CD14-positive monocyte (primary cell): ENCODE results near the gene NDRG4. TPM values are rescaled to one million over a fixed set of nuclear protein-coding genes. Genes with fewer than 3 reads are reported as not detected.

Experiments
- DNase-seq, 3 donors: peaks; one replicate each; pipeline ENCODE4 v3.0.0-alpha.2; 2011 to 2022
- H2AFZ ChIP-seq: 2 replicates; pipeline ENCODE4 v1.6.0; 2012; ENCODE audit warnings: mild to moderate bottlenecking, low read depth, low read length, inconsistent platforms; ENCODE audit not compliant: insufficient read depth, poor library complexity, severe bottlenecking
- H3K27ac ChIP-seq, 2 donors: 1 replicate in 1 of 2; 2 replicates in 1 of 2; pipeline ENCODE4 v1.5.1; 2012 to 2013; ENCODE audit warnings: low read length in 2 of 2, control low read depth in 1 of 2, inconsistent platforms in 1 of 2, low read depth in 1 of 2, mild to moderate bottlenecking in 1 of 2
- H3K27me3 ChIP-seq, 2 donors: one replicate each; pipeline versions ENCODE4 v1.6.0 to v1.6.1; 2011 to 2013; ENCODE audit warnings: low read length in 2 of 2; ENCODE audit not compliant: control insufficient read depth in 2 of 2, insufficient read depth in 2 of 2
- H3K36me3 ChIP-seq, 2 donors: replicated peaks in 1 of 2; 1 replicate in 1 of 2; 2 replicates in 1 of 2; pipeline versions ENCODE4 v1.5.1 to v1.6.1; 2012 to 2013; ENCODE audit warnings: low read length in 2 of 2, control low read depth in 1 of 2, inconsistent platforms in 1 of 2, mild to moderate bottlenecking in 1 of 2; ENCODE audit not compliant: insufficient read depth in 2 of 2, control insufficient read depth in 1 of 2
- H3K4me1 ChIP-seq, 2 donors: 1 replicate in 1 of 2; 2 replicates in 1 of 2; pipeline versions ENCODE4 v1.5.1 to v1.6.1; 2012 to 2013; ENCODE audit warnings: low read length in 2 of 2, control low read depth in 1 of 2, inconsistent platforms in 1 of 2, mild to moderate bottlenecking in 1 of 2, moderate library complexity in 1 of 2; ENCODE audit not compliant: insufficient read depth in 2 of 2, control insufficient read depth in 1 of 2
- H3K4me2 ChIP-seq: replicated peaks from 2 replicates; pipeline ENCODE3; 2012; ENCODE audit warnings: low read length, moderate library complexity, mild to moderate bottlenecking; ENCODE audit not compliant: poor library complexity, severe bottlenecking; ENCODE audit errors: extremely low read depth
- H3K4me3 ChIP-seq, 3 experiments: fragments of 200-600 bp in 1 of 3; sonication (generic) in 1 of 3; replicated peaks in 1 of 3; 1 replicate in 2 of 3; 2 replicates in 1 of 3; pipeline ENCODE4 v1.5.1; 2011 to 2013; ENCODE audit warnings: low read length in 3 of 3, mild to moderate bottlenecking in 3 of 3, control low read depth in 2 of 3, low read depth in 2 of 3, inconsistent platforms in 1 of 3, moderate library complexity in 1 of 3
- H3K79me2 ChIP-seq: 2 replicates; pipeline ENCODE4 v1.6.0; 2012; ENCODE audit warnings: mild to moderate bottlenecking, control low read depth, inconsistent platforms, low read length, moderate library complexity; ENCODE audit not compliant: insufficient read depth
- H3K9ac ChIP-seq: 2 replicates; pipeline ENCODE4 v1.6.0; 2017; ENCODE audit warnings: low read length, mild to moderate bottlenecking; ENCODE audit not compliant: insufficient read depth, poor library complexity, severe bottlenecking
- H3K9me3 ChIP-seq, 2 donors: replicated peaks in 1 of 2; 1 replicate in 1 of 2; 2 replicates in 1 of 2; pipeline versions ENCODE4 v1.5.1 to v1.6.1; 2012 to 2013; ENCODE audit warnings: low read length in 2 of 2, control low read depth in 1 of 2; ENCODE audit not compliant: control insufficient read depth in 1 of 2, insufficient read depth in 1 of 2
- H4K20me1 ChIP-seq: 2 replicates; pipeline ENCODE4 v1.6.0; 2012; ENCODE audit warnings: mild to moderate bottlenecking, low read length, control low read depth, moderate library complexity; ENCODE audit not compliant: insufficient read depth
- H3K27ac Mint-ChIP-seq, 7 donors: one replicate each; pipeline ENCODE4 v1.8.0; 2020; ENCODE audit warnings: mild to moderate bottlenecking in 7 of 7, mixed read lengths in 7 of 7, moderate library complexity in 6 of 7, inconsistent platforms in 2 of 7
- H3K27me3 Mint-ChIP-seq, 3 donors: one replicate each; pipeline ENCODE4 v1.8.0; 2021 to 2022; ENCODE audit warnings: low read depth in 3 of 3, mild to moderate bottlenecking in 3 of 3, mixed read lengths in 3 of 3, moderate library complexity in 3 of 3, inconsistent platforms in 1 of 3
- H3K36me3 Mint-ChIP-seq, 2 donors: one replicate each; pipeline ENCODE4 v1.8.0; 2020; ENCODE audit warnings: mixed read lengths in 2 of 2, inconsistent platforms in 1 of 2, mild to moderate bottlenecking in 1 of 2
- H3K4me1 Mint-ChIP-seq: one replicate; pipeline ENCODE4 v1.8.0; 2020; ENCODE audit warnings: mild to moderate bottlenecking, mixed read lengths
- H3K4me3 Mint-ChIP-seq, 2 donors: one replicate each; pipeline ENCODE4 v1.8.0; 2020; ENCODE audit warnings: mild to moderate bottlenecking in 2 of 2, mixed read lengths in 2 of 2, moderate library complexity in 1 of 2
- H3K9me3 Mint-ChIP-seq, 7 donors: one replicate each; pipeline ENCODE4 v1.8.0; 2020 to 2022; ENCODE audit warnings: mixed read lengths in 7 of 7, mild to moderate bottlenecking in 6 of 7, moderate library complexity in 6 of 7, inconsistent platforms in 2 of 7
- WGBS: methylation state at CpG from one replicate; pipeline ENCODE4 v1.1.5; 2013; ENCODE audit warnings: missing lambda C conversion rate; ENCODE audit not compliant: insufficient coverage; 5-methylcytosine and 5-hydroxymethylcytosine counted together
- intact Hi-C, 2 donors: fragments of 100-400 bp; cut with micrococcal nuclease; formaldehyde crosslinking; loops; one replicate each; pipeline versions ENCODE4 v1.15.0 to v1.15.1; 2023
- polyA plus RNA-seq, 3 donors: library from polyadenylated mRNA; depleted of rRNA in 1 of 3; unstranded in 2 of 3; stranded (reverse) in 1 of 3; fragments of 300-500 nt in 2 of 3; fragments of >200 nt in 1 of 3; fragmentation: Illumina TruSeq in 2 of 3; gene quantifications; 1 replicate in 2 of 3; 2 replicates in 1 of 3; pipeline ENCODE4 v1.2.3, GENCODE V29; 2012 to 2021
- TF ChIP-seq, protein P1 (sequence below): fragments of 200-600 bp; IDR thresholded peaks from one replicate; pipeline ENCODE4 v1.8.0; 2022; ENCODE audit warnings: antibody characterized with exemption, mild to moderate bottlenecking

Gene NDRG4
- polyA plus RNA-seq, 3 donors = not detected

DNA sequence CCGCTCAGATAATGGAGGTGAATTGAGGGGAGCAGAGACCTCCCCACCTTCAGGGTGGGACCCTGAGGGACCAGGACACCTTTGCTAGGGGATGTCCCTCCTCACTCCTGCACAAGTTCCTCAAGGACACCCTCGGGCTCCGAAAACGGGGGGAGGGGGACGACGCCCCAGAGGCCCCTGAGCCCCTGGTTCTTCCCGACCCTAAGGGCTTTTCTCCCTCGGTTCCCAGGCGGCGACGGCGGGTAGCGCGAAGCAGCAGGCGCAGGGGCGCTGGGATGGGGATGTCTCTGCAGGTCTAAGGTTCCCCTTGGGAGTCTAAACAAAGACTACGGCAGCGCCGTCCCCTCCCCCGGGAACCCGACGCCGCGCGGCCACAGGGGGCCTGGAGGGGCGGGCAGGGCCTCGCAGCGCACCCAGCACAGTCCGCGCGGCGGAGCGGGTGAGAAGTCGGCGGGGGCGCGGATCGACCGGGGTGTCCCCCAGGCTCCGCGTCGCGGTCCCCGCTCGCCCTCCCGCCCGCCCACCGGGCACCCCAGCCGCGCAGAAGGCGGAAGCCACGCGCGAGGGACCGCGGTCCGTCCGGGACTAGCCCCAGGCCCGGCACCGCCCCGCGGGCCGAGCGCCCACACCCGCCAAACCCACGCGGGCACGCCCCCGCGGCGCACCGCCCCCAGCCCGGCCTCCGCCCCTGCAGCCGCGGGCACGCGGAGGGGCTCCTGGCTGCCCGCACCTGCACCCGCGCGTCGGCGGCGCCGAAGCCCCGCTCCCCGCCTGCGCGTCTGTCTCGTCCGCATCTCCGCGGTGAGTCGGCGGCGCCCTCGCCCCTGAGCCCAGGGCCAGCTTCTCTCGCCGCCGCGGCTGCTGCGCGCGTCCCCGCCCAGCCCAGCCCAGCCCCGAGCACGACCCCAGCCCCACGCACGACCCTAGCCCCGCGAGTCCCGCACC, 36.7 kb upstream of the NDRG4 start:
- no peaks in the 10 kb centered on the region for H3K79me2 ChIP-seq
- intact Hi-C loops = no loop called here
- H3K27me3 ChIP-seq = peaks cover 37 to 53% of the 10 kb centered on the region in 2 donors
- TF ChIP-seq, protein P1, sequence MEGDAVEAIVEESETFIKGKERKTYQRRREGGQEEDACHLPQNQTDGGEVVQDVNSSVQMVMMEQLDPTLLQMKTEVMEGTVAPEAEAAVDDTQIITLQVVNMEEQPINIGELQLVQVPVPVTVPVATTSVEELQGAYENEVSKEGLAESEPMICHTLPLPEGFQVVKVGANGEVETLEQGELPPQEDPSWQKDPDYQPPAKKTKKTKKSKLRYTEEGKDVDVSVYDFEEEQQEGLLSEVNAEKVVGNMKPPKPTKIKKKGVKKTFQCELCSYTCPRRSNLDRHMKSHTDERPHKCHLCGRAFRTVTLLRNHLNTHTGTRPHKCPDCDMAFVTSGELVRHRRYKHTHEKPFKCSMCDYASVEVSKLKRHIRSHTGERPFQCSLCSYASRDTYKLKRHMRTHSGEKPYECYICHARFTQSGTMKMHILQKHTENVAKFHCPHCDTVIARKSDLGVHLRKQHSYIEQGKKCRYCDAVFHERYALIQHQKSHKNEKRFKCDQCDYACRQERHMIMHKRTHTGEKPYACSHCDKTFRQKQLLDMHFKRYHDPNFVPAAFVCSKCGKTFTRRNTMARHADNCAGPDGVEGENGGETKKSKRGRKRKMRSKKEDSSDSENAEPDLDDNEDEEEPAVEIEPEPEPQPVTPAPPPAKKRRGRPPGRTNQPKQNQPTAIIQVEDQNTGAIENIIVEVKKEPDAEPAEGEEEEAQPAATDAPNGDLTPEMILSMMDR = no peak
- no peak overlapping the region for H3K27ac ChIP-seq
- Mint-ChIP-seq H3K4me1 (peaks cover 2% of the 10 kb centered on the region), H3K36me3 (peaks cover 0 to 2% of the 10 kb centered on the region in 2 donors), H3K27ac (no peak overlapping the region), H3K27me3 (peaks cover 57 to 87% (median 72%) of the 10 kb centered on the region in 3 donors), H3K4me3 (peak overlapping the region in 1 of 2 donors; percentile 71), H3K9me3 (peaks cover 0 to 12% (median 2%) of the 10 kb centered on the region in 7 donors)
- H4K20me1 ChIP-seq = no peaks in the 10 kb centered on the region
- H3K4me2 ChIP-seq = peak overlapping the region; percentile 36
- H3K4me3 ChIP-seq = peak overlapping the region in 1 of 3 experiments; percentile 23
- WGBS = 1% methylated on average over 112 of the region's 113 CpGs
- peaks cover 0 to 11% of the 10 kb centered on the region in 2 donors for H3K9me3 ChIP-seq
- peaks cover 0 to 6% of the 10 kb centered on the region in 2 donors for H3K4me1 ChIP-seq
- H3K9ac ChIP-seq = no peak overlapping the region
- no peaks in the 10 kb centered on the region for H3K36me3 ChIP-seq
- DNase-seq = no peak
- no peak overlapping the region for H2AFZ ChIP-seq

DNA sequence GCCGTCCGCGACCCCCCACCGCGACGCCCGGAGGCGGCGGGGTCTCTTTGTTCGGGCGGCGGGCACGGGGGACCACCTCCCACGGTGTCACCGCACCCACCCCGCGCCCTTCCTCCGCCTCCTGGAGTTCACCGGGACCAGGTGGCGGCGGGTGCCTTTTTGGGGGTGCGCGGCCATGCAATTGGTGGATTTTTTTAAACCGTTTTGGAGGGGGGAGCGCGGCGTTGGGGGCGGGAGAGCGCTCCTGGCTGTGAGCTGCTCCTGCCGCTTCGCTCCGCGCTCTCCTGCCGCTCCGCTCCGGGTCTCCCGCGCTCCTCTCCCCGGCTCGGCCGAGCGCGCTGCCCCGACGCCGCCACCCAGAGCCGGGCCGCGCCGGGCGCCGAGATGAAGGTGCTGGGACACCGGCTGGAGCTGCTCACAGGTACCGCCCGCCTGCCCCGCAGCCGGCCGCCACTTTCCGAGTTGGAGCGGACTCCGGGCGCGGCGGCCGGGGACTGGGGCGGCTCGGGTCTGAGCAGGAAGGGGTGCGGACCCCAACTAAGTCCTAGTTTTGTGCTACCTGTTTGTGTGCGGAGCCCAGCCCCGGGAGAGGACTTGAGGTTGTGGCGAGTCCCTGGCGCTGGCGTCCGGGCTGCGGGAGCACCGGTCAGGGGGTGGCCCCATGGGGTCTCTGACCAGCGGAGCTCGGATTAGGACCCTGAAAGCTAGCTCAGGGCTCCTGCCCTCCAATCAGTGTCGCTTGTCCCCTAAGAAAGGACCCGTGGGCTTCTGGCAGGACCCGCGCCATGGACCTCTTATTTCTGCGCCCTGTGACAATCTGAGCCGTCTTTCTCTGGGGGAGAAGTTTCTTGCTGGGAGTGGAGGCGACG, 35.7 kb upstream of the NDRG4 start:
- Mint-ChIP-seq H3K27me3 (peaks cover 54 to 88% (median 73%) of the 10 kb centered on the region in 3 donors), H3K4me3 (peak overlapping the region in 1 of 2 donors; percentile 56), H3K4me1 (peaks cover 2% of the 10 kb centered on the region), H3K9me3 (peaks cover 0 to 12% (median 2%) of the 10 kb centered on the region in 7 donors), H3K27ac (no peak overlapping the region), H3K36me3 (peaks cover 0 to 2% of the 10 kb centered on the region in 2 donors)
- Histone ChIP-seq H3K4me3 (peak overlapping the region in 1 of 3 experiments; percentile 23), H3K4me2 (peak overlapping the region; percentile 36), H3K9me3 (peaks cover 0 to 11% of the 10 kb centered on the region in 2 donors), H3K79me2 (no peaks in the 10 kb centered on the region), H3K4me1 (peaks cover 0 to 6% of the 10 kb centered on the region in 2 donors), H3K27ac (no peak overlapping the region), H3K9ac (no peak overlapping the region), H3K36me3 (no peaks in the 10 kb centered on the region), H2AFZ (no peak overlapping the region), H3K27me3 (peaks cover 37 to 53% of the 10 kb centered on the region in 2 donors), H4K20me1 (no peaks in the 10 kb centered on the region)
- TF ChIP-seq, protein P1 = no peak
- 2% methylated on average over 85 of the region's 86 CpGs for WGBS
- intact Hi-C loops = no loop called here
- no peak for DNase-seq
